Smooth muscle cell (in vitro differentiated cells): Measurements from ENCODE around the gene DHRSX. TPM values are rescaled to one million over a fixed set of nuclear protein-coding genes. Genes with fewer than 3 reads are reported as not detected.
"Not testable (repeated sequence)": the region's sequence is repeated elsewhere in the genome, so short reads cannot be mapped to it uniquely, and the experiment has no call there.

Experiments used
- DNase-seq: peaks from one replicate; lab custom pipeline; 2025; ENCODE audit not compliant: unreplicated experiment; lab: John Stamatoyannopoulos, UW
- H2AFZ ChIP-seq: fragments of 200-600 bp; sonication (generic); 2 replicates; pipeline ENCODE4 v1.6.0; 2016; ENCODE audit warnings: antibody characterized with exemption, low read depth, mild to moderate bottlenecking
- H3F3A ChIP-seq: fragments of 200-600 bp; sonication (generic); 2 replicates; pipeline ENCODE4 v1.6.0; 2017; ENCODE audit warnings: antibody characterized with exemption, low read depth
- H3K27ac ChIP-seq: fragments of 200-600 bp; sonication (generic); 2 replicates; pipeline ENCODE4 v1.5.1; 2016; ENCODE audit warnings: low read depth, mild to moderate bottlenecking
- H3K27me3 ChIP-seq: fragments of 200-600 bp; sonication (generic); 2 replicates; pipeline ENCODE4 v1.6.1; 2016; ENCODE audit warnings: low read depth, mild to moderate bottlenecking
- H3K36me3 ChIP-seq: fragments of 200-600 bp; sonication (generic); 2 replicates; pipeline ENCODE4 v1.5.1; 2016; ENCODE audit warnings: low read depth
- H3K4me1 ChIP-seq: fragments of 200-600 bp; sonication (generic); 2 replicates; pipeline ENCODE4 v1.5.1; 2016; ENCODE audit warnings: low read depth
- H3K4me2 ChIP-seq: fragments of 200-600 bp; sonication (generic); 2 replicates; pipeline ENCODE4 v1.6.0; 2016; ENCODE audit warnings: mild to moderate bottlenecking
- H3K4me3 ChIP-seq: fragments of 200-600 bp; sonication (generic); 2 replicates; pipeline ENCODE4 v1.5.1; 2016; ENCODE audit warnings: mild to moderate bottlenecking
- H3K79me2 ChIP-seq: fragments of 200-600 bp; sonication (generic); 2 replicates; pipeline ENCODE4 v1.6.0; 2016; ENCODE audit warnings: low read depth, mild to moderate bottlenecking
- H3K9ac ChIP-seq: fragments of 200-600 bp; sonication (generic); 2 replicates; pipeline ENCODE4 v1.6.0; 2016; ENCODE audit warnings: low read depth
- H3K9me3 ChIP-seq: fragments of 200-600 bp; sonication (generic); replicated peaks from 2 replicates; pipeline ENCODE4 v1.5.1; 2016; ENCODE audit warnings: low read depth
- H4K20me1 ChIP-seq: fragments of 200-600 bp; sonication (generic); 2 replicates; pipeline ENCODE4 v1.6.0; 2016; ENCODE audit warnings: low read depth
- CTCF ChIP-seq: fragments of 200-600 bp; sonication (generic); IDR thresholded peaks from 2 replicates; pipeline ENCODE4 v1.5.1; 2017; ENCODE audit warnings: borderline replicate concordance, mild to moderate bottlenecking, antibody characterized with exemption; ENCODE audit not compliant: insufficient read depth, poor library complexity, severe bottlenecking
- WGBS: methylation state at CpG from one replicate; pipeline ENCODE4 v1.1.7; 2016; ENCODE audit warnings: low lambda C conversion rate; 5-methylcytosine and 5-hydroxymethylcytosine counted together
- polyA plus RNA-seq: library from polyadenylated mRNA; unstranded; fragments of >200 nt; fragmentation: Nextera tagmentation; extraction: Ambion mirVana; gene quantifications from 2 replicates; pipeline ENCODE4 v1.2.1, GENCODE V29; 2016
- total RNA-seq: library from RNA; depleted of rRNA; stranded (reverse); fragments of >200 nt; gene quantifications from 2 replicates; pipeline ENCODE4 v1.2.3, GENCODE V29; 2014

DHRSX gene
- total and polyA plus RNA-seq, 2 experiments from 2014 or later, result 32.5 to 49.9 TPM

GRCh38 chrX:2471641-2472040, 29.1 kb downstream of the DHRSX start:
- TF ChIP-seq CTCF, result no peak
- H3K36me3 ChIP-seq, result no peaks in the 10 kb centered on the region
- peaks cover 50% of the 10 kb centered on the region for H3K79me2 ChIP-seq
- peaks cover 95% of the 10 kb centered on the region for H4K20me1 ChIP-seq
- H3K4me2 ChIP-seq, result no peak overlapping the region
- WGBS, result 96% methylated on average over 7 of the region's 7 CpGs
- no peak overlapping the region for H2AFZ ChIP-seq
- H3K27ac ChIP-seq, result no peak overlapping the region
- no peaks in the 10 kb centered on the region for H3K27me3 ChIP-seq
- no peak overlapping the region for H3K4me3 ChIP-seq
- no peak overlapping the region for H3K9ac ChIP-seq
- H3K4me1 ChIP-seq, result no peaks in the 10 kb centered on the region
- no peak for DNase-seq
- H3F3A ChIP-seq, result no peaks in the 10 kb centered on the region
- no peaks in the 10 kb centered on the region for H3K9me3 ChIP-seq

- H2AFZ ChIP-seq, result not testable (repeated sequence)
- Histone ChIP-seq H4K20me1 (peaks cover 95% of the 10 kb centered on the region), H3K79me2 (peaks cover 50% of the 10 kb centered on the region)
These were observed 29.6 kb downstream of the DHRSX start for GRCh38 chrX:2471126-2471525.

GRCh38 chrX:2469852-2470251, 30.9 kb downstream of the DHRSX start:
- not testable (repeated sequence) for H3K9ac ChIP-seq, H3K4me2 ChIP-seq, H3K4me1 ChIP-seq, DNase-seq, H3K36me3 ChIP-seq, H3K27me3 ChIP-seq, H2AFZ ChIP-seq, H3K9me3 ChIP-seq, H3K27ac ChIP-seq, H3F3A ChIP-seq, H3K4me3 ChIP-seq
- H3K79me2 ChIP-seq, result peaks cover 46% of the 10 kb centered on the region
- peaks cover 95% of the 10 kb centered on the region for H4K20me1 ChIP-seq
- 96% methylated on average over 4 of the region's 4 CpGs for WGBS

More at GRCh38 chrX:2471126-2471525, 29.6 kb downstream of the DHRSX start:
- 98% methylated on average over 10 of the region's 10 CpGs for WGBS
- not testable (repeated sequence) for H3K36me3 ChIP-seq, H3K4me1 ChIP-seq, H3F3A ChIP-seq, H3K4me2 ChIP-seq, H3K27me3 ChIP-seq, H3K9me3 ChIP-seq, H3K9ac ChIP-seq, H3K4me3 ChIP-seq, DNase-seq, H3K27ac ChIP-seq

- H3K79me2 ChIP-seq, result peaks cover 48% of the 10 kb centered on the region
These were observed 31.5 kb downstream of the DHRSX start for GRCh38 chrX:2469196-2469685.

More at GRCh38 chrX:2469196-2469685, 31.5 kb downstream of the DHRSX start:
- no peak overlapping the region for H2AFZ ChIP-seq
- H3K27me3 ChIP-seq, result no peaks in the 10 kb centered on the region
- H3K4me1 ChIP-seq, result no peaks in the 10 kb centered on the region
- H3K4me3 ChIP-seq, result no peak overlapping the region
- H3K9ac ChIP-seq, result no peak overlapping the region
- H3K9me3 ChIP-seq, result no peaks in the 10 kb centered on the region
- no peak for TF ChIP-seq CTCF
- H3F3A ChIP-seq, result no peaks in the 10 kb centered on the region
- no peaks in the 10 kb centered on the region for H3K36me3 ChIP-seq
- peaks cover 94% of the 10 kb centered on the region for H4K20me1 ChIP-seq
- DNase-seq, result no peak
- H3K4me2 ChIP-seq, result no peak overlapping the region
- 97% methylated on average over 22 of the region's 22 CpGs for WGBS
- H3K27ac ChIP-seq, result no peak overlapping the region
